HEK293 (cell line): Measurements from ENCODE around the gene LRP5.

Source experiments
- CTCF ChIA-PET: fragments of 350-600 bp; formaldehyde crosslinking; extraction: SDS; loops from one replicate; lab custom pipeline; 2021; ENCODE audit warnings: antibody characterized with exemption; lab: Yijun Ruan, JAX
- POLR2A ChIA-PET: fragments of 300-600 bp; formaldehyde crosslinking; extraction: SDS; loops from one replicate; lab custom pipeline; 2020; ENCODE audit warnings: antibody characterized with exemption, inconsistent platforms; lab: Yijun Ruan, JAX
- H3K27ac ChIP-seq: fragments of 200-500 bp; sonication (Bioruptor generic); 2 replicates; pipeline ENCODE4 v1.5.1; 2014; ENCODE audit warnings: low read depth, low read length, control low read depth, inconsistent platforms; ENCODE audit errors: extremely low read depth
- H3K36me3 ChIP-seq, 2 experiments: fragments of 200-500 bp in 1 of 2; sonication (Bioruptor generic) in 1 of 2; 1 replicate in 1 of 2; 2 replicates in 1 of 2; pipeline ENCODE4 v1.5.1; 2014 to 2017; ENCODE audit warnings: inconsistent platforms in 2 of 2, low read length in 2 of 2; ENCODE audit not compliant: control insufficient read depth in 2 of 2, insufficient read depth in 1 of 2
- H3K4me1 ChIP-seq: fragments of 200-500 bp; sonication (Bioruptor generic); 2 replicates; pipeline ENCODE4 v1.5.1; 2014; ENCODE audit warnings: mild to moderate bottlenecking, low read length, inconsistent platforms; ENCODE audit not compliant: control insufficient read depth, insufficient read depth
- H3K4me3 ChIP-seq: 2 replicates; pipeline ENCODE4 v1.5.1; 2011; ENCODE audit warnings: low read depth, mild to moderate bottlenecking, control low read depth, low read length, moderate library complexity
- H3K9me3 ChIP-seq: fragments of 200-500 bp; sonication (Bioruptor generic); 2 replicates; pipeline ENCODE4 v1.5.1; 2014; ENCODE audit warnings: low read depth, low read length, inconsistent platforms; ENCODE audit not compliant: control insufficient read depth, insufficient read depth
- GLI4 ChIP-seq: fragments of 450-650 bp; formaldehyde crosslinking; IDR thresholded peaks from 2 replicates; pipeline ENCODE4 v1.5.1; 2016; ENCODE audit warnings: missing biosample characterization, missing genetic modification characterization
- HIC1 ChIP-seq: fragments of 450-650 bp; formaldehyde crosslinking; IDR thresholded peaks from 2 replicates; pipeline ENCODE4 v1.5.1; 2016; ENCODE audit warnings: missing biosample characterization, missing genetic modification characterization
- KLF16 ChIP-seq: fragments of 450-650 bp; formaldehyde crosslinking; IDR thresholded peaks from 2 replicates; pipeline ENCODE4 v1.5.1; 2017; ENCODE audit warnings: missing biosample characterization, missing genetic modification characterization
- KLF17 ChIP-seq: fragments of 450-650 bp; formaldehyde crosslinking; IDR thresholded peaks from 2 replicates; pipeline ENCODE4 v1.5.1; 2016; ENCODE audit warnings: missing biosample characterization, missing genetic modification characterization
- MZF1 ChIP-seq: fragments of 450-650 bp; formaldehyde crosslinking; IDR thresholded peaks from 2 replicates; pipeline ENCODE4 v1.5.1; 2017; ENCODE audit warnings: missing biosample characterization, missing genetic modification characterization, borderline replicate concordance
- OVOL3 ChIP-seq: fragments of 450-650 bp; formaldehyde crosslinking; IDR thresholded peaks from 2 replicates; pipeline ENCODE4 v1.5.1; 2016; ENCODE audit warnings: missing biosample characterization, missing genetic modification characterization
- PRDM1 ChIP-seq: fragments of 450-650 bp; formaldehyde crosslinking; IDR thresholded peaks from 2 replicates; pipeline ENCODE4; 2016; ENCODE audit warnings: missing biosample characterization, missing genetic modification characterization
- SP7 ChIP-seq: fragments of 450-650 bp; formaldehyde crosslinking; IDR thresholded peaks from 2 replicates; pipeline ENCODE4 v1.5.1; 2016; ENCODE audit warnings: missing biosample characterization, missing genetic modification characterization
- ZBTB1 ChIP-seq: fragments of 450-650 bp; formaldehyde crosslinking; IDR thresholded peaks from 2 replicates; pipeline ENCODE4 v1.5.1; 2016; ENCODE audit warnings: missing biosample characterization, missing genetic modification characterization
- ZBTB21 ChIP-seq: fragments of 450-650 bp; formaldehyde crosslinking; IDR thresholded peaks from 2 replicates; pipeline ENCODE4 v1.5.1; 2017; ENCODE audit warnings: missing biosample characterization, missing genetic modification characterization
- ZNF121 ChIP-seq: fragments of 450-650 bp; formaldehyde crosslinking; IDR thresholded peaks from 2 replicates; pipeline ENCODE4 v1.5.1; 2016; ENCODE audit warnings: missing biosample characterization, missing genetic modification characterization
- ZNF133 ChIP-seq: fragments of 450-650 bp; formaldehyde crosslinking; IDR thresholded peaks from 2 replicates; pipeline ENCODE4 v1.5.1; 2016; ENCODE audit warnings: missing biosample characterization, missing genetic modification characterization
- ZNF148 ChIP-seq: fragments of 450-650 bp; formaldehyde crosslinking; IDR thresholded peaks from 2 replicates; pipeline ENCODE4 v1.5.0; 2017; ENCODE audit warnings: missing biosample characterization, missing genetic modification characterization, borderline replicate concordance
- ZNF175 ChIP-seq: fragments of 450-650 bp; formaldehyde crosslinking; IDR thresholded peaks from 2 replicates; pipeline ENCODE4 v1.5.1; 2016; ENCODE audit warnings: missing biosample characterization, missing genetic modification characterization
- ZNF26 ChIP-seq: fragments of 450-650 bp; formaldehyde crosslinking; IDR thresholded peaks from 2 replicates; pipeline ENCODE4 v1.5.1; 2016; ENCODE audit warnings: missing biosample characterization, missing genetic modification characterization
- ZNF266 ChIP-seq: fragments of 450-650 bp; formaldehyde crosslinking; IDR thresholded peaks from 2 replicates; pipeline ENCODE4 v1.5.1; 2016; ENCODE audit warnings: missing biosample characterization, missing genetic modification characterization, low read depth
- ZNF302 ChIP-seq: fragments of 450-650 bp; formaldehyde crosslinking; IDR thresholded peaks from 2 replicates; pipeline ENCODE4 v1.5.1; 2016; ENCODE audit warnings: missing biosample characterization, missing genetic modification characterization, low read depth
- ZNF335 ChIP-seq: fragments of 450-650 bp; formaldehyde crosslinking; conservative IDR thresholded peaks from 2 replicates; pipeline ENCODE4 v1.5.1; 2016; ENCODE audit warnings: missing biosample characterization, missing genetic modification characterization
- ZNF362 ChIP-seq: fragments of 450-650 bp; formaldehyde crosslinking; IDR thresholded peaks from 2 replicates; pipeline ENCODE4 v1.5.1; 2016; ENCODE audit warnings: missing biosample characterization, missing genetic modification characterization
- ZNF37A ChIP-seq: fragments of 450-650 bp; IDR thresholded peaks from 2 replicates; pipeline ENCODE4 v1.5.1; 2018; ENCODE audit warnings: missing biosample characterization, missing genetic modification characterization
- ZNF394 ChIP-seq: fragments of 450-650 bp; formaldehyde crosslinking; IDR thresholded peaks from 2 replicates; pipeline ENCODE4 v1.5.1; 2016; ENCODE audit warnings: missing biosample characterization, missing genetic modification characterization, mild to moderate bottlenecking, moderate library complexity, borderline replicate concordance
- ZNF501 ChIP-seq: fragments of 450-650 bp; formaldehyde crosslinking; IDR thresholded peaks from 2 replicates; pipeline ENCODE4 v1.5.1; 2016; ENCODE audit warnings: missing biosample characterization, missing genetic modification characterization
- ZNF623 ChIP-seq: fragments of 450-650 bp; formaldehyde crosslinking; IDR thresholded peaks from 2 replicates; pipeline ENCODE4 v1.5.1; 2016; ENCODE audit warnings: missing biosample characterization, missing genetic modification characterization
- ZNF701 ChIP-seq: fragments of 450-650 bp; formaldehyde crosslinking; IDR thresholded peaks from 2 replicates; pipeline ENCODE4 v1.5.1; 2016; ENCODE audit warnings: missing biosample characterization, missing genetic modification characterization
- ZNF747 ChIP-seq: fragments of 450-650 bp; formaldehyde crosslinking; IDR thresholded peaks from 2 replicates; pipeline ENCODE4 v1.5.1; 2016; ENCODE audit warnings: missing biosample characterization, missing genetic modification characterization
- TF ChIP-seq, protein P1 (sequence below): sonication (generic); formaldehyde crosslinking; IDR thresholded peaks from 2 replicates; pipeline ENCODE4 v1.8.1; 2022; ENCODE audit warnings: mild to moderate bottlenecking, moderate library complexity, missing genetic modification reagents

LRP5 gene

DNA sequence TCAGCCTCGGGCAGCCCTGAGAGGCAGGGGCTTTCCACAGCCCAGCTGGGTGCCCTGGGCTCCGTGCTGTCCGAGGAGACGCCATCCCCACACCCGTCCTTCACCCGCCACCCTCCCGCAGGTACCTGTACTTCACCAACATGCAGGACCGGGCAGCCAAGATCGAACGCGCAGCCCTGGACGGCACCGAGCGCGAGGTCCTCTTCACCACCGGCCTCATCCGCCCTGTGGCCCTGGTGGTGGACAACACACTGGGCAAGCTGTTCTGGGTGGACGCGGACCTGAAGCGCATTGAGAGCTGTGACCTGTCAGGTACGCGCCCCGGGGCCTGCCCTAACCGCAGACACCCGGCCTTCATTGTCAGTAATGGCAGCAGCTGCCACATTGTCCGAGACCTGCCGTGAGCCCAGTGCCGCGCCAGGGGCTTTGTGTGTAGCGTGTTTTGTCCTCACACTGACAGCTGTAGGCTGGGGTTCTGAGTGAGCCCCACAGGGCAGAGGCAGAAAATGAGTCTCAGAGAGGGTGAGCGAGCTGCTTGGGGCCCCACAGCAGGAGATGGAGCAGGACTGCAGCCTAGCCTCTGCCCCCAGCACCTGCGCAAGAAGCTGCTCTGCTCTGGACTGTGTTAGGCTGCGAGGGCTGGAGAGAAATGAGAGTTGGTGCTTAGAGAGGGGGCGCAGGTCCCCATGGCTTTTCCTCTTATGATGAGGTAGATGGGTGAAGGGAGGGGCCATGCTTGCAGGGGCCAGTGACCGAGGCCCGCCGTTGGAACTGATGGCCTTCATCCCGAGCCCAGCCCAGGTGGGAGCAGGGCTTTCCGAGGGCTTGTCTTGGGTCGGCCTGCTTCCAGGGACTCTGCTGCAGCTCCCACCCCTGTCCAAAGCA lies 112.8 kb downstream of the LRP5 start:
- CTCF ChIA-PET = no interaction called here
- Histone ChIP-seq H3K4me1 (no peaks in the 10 kb centered on the region), H3K4me3 (no peak overlapping the region), H3K27ac (no peak overlapping the region), H3K36me3 (peaks cover 0 to 59% of the 10 kb centered on the region in 2 experiments; a peak in 2 of 3 replicates), H3K9me3 (no peaks in the 10 kb centered on the region)
- POLR2A ChIA-PET = no interaction called here
- no peak for TF ChIP-seq ZNF26 (tag by site-specific recombination)
- TF ChIP-seq KLF17 = no peak
- no peak for TF ChIP-seq ZBTB1 (tag by site-specific recombination)
- no peak for TF ChIP-seq ZNF501 (tag by site-specific recombination)
- TF ChIP-seq KLF16 (tag by site-specific recombination) = no peak
- no peak for TF ChIP-seq ZNF362 (tag by site-specific recombination)
- no peak for TF ChIP-seq ZNF747 (tag by site-specific recombination)
- no peak for TF ChIP-seq ZNF175 (tag by site-specific recombination)
- no peak for TF ChIP-seq ZNF394
- no peak for TF ChIP-seq ZNF623 (tag by site-specific recombination)
- no peak for TF ChIP-seq PRDM1 (tag by site-specific recombination)
- TF ChIP-seq ZNF335 (tag by site-specific recombination) = no peak
- no peak for TF ChIP-seq ZBTB21 (tag by site-specific recombination)
- TF ChIP-seq HIC1 = no peak
- TF ChIP-seq ZNF302 (tag by site-specific recombination) = no peak
- TF ChIP-seq GLI4 = no peak
- TF ChIP-seq OVOL3 (tag by site-specific recombination) = no peak

- Histone ChIP-seq H3K9me3 (no peaks in the 10 kb centered on the region), H3K4me3 (no peak overlapping the region), H3K27ac (no peak overlapping the region), H3K4me1 (no peaks in the 10 kb centered on the region), H3K36me3 (peaks cover 0 to 65% of the 10 kb centered on the region in 2 experiments; a peak in 2 of 3 replicates)
- TF ChIP-seq, protein P1, sequence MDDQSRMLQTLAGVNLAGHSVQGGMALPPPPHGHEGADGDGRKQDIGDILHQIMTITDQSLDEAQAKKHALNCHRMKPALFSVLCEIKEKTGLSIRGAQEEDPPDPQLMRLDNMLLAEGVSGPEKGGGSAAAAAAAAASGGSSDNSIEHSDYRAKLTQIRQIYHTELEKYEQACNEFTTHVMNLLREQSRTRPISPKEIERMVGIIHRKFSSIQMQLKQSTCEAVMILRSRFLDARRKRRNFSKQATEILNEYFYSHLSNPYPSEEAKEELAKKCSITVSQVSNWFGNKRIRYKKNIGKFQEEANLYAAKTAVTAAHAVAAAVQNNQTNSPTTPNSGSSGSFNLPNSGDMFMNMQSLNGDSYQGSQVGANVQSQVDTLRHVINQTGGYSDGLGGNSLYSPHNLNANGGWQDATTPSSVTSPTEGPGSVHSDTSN (CRISPR knock-in tag) = no peak
- no peak for TF ChIP-seq ZNF266 (tag by site-specific recombination)
- TF ChIP-seq ZBTB21 (tag by site-specific recombination) = no peak
- TF ChIP-seq ZNF133 (tag by site-specific recombination) = no peak
- no peak for TF ChIP-seq MZF1
- TF ChIP-seq SP7 (tag by site-specific recombination) = no peak
- no peak for TF ChIP-seq ZNF37A
- TF ChIP-seq ZNF121 (tag by site-specific recombination) = no peak
- TF ChIP-seq ZNF701 (tag by site-specific recombination) = no peak
- TF ChIP-seq ZNF148 (tag by site-specific recombination) = no peak
- ChIA-PET POLR2A (no interaction called here), CTCF (no interaction called here)
Observed at GRCh38 chr11:68425866-68426380, 113.5 kb downstream of the LRP5 start.
